GM21526 (cell line): Measurements from ENCODE around the gene CCR7.

Experiments used
- ATAC-seq: cut with Tn5 transposase; IDR thresholded peaks from one replicate; pipeline ENCODE4 v1.9.1; 2021; ENCODE audit warnings: moderate library complexity; ENCODE audit not compliant: unreplicated experiment, low FRiP score

Gene CCR7

GRCh38 chr17:40564883-40565768, at the start of gene CCR7:
CCR7 (minus strand) TSS chr17:40565472; CDS start chr17:40565409, 63 bp downstream.
- no peak for ATAC-seq

GRCh38 chr17:40614431-40615067, 49.3 kb upstream of the CCR7 start:
- ATAC-seq: no peak

DNA sequence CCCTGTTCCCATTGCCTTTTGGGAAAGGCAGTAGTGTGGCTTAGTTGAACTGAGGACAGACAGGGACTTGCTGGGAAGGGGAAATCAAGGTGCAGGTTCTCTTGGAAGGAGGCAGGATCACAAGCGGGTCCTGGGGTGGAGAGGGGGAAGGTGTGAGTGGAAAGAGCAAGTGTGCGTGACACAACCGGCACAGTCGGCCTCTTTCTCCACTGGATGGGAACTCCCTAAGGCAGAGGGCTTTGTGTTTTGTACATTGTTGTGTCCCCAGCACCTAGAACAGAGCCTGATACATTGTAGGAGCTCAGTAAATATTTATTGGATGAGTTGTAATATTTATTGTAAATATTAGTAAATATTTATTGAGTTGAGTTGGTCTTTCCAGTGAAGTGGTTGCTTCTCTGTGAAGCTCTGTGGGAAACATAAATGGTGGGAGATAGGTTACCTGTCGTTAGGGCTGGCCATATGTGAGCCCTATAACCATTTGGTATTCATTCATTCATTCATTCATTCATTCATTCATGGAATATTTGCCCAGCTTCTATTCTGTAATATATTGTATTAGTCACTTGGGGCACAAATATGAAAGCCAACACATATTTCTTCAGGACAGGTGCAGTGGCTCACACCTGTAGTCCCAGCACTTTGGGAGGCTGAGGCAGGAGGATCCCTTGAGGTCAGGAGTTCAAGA, 48.3 kb upstream of the CCR7 start:
- no peak for ATAC-seq

DNA sequence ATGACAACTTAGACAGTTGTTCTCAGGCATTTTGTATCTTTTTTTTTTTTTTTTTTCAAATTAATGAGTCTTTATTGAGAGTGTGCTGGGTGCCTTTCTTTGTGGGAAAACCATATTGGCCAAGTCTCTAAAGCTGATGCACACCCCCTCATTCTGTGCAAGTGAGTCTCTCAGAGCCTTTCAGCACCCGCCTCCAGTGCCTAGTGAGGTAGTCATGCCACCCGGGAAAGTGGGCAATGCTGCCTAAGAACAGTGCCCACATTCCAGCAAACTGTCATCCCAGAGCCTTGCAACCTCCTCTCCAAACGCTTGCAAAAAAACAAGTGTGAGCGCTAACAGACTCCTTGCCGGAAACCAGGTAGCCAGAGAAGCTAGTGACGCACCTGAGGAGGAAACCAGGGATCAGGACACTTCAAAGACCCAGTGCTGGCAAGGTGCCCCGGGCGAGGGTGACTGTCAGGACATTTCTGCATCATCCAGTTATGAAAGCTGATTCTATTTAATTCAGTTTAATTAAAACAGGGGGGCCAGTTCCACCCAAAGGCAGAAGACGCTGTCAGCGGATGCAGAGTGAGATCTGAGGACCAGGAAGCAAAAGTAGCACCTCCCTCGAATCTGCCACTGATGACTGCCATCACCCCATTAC, 47.5 kb upstream of the CCR7 start:
- ATAC-seq: no peak

DNA sequence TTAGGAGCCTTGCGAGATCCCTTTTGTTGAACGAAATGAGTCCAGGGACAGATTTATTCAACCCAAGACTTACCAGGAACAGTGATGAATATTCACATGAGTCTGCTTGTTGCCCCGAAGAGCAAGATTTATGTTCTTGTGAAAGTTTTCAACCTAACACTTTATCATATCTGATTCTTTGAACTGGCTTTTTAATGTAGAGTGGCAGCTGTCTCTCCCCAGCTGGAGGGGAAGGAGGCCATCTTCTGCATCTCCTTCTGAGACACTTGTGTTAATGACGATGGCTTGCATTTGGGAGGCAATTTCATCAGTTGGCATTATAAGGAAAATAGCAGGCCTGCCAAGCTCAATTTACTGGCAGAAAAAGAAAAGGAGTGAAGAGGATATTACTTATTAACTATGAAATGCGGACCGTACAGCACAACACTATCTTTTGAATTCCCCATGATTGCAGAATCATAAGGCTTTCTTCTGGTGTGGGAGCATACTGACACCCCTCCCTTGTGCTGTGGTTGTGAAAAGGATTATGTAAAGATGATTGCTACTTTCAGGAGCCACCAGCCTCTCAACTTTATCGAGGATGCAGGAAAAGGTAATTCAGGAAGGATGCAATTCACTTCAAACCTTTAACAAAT, 46.7 kb upstream of the CCR7 start:
- no peak for ATAC-seq

DNA sequence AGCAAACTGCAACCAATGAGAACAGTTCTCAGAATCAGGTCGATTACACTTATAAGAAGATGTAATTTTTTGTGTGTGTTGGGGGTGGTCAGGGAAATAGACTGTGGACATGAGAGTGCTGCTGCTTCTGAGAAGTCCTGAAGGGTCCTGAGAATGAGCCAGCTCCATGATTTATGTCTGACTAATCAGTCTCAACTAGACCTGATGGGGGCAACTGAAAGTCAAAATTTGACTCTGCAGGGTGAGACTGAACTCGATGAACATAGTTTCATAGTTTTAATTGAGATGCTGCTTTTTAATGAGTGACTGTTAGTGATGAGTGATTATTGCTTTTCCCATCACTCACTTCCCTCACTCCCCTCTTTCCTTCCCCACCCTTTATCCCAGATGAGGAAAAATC, 45.1 kb upstream of the CCR7 start:
- ATAC-seq: no peak

GRCh38 chr17:40608061-40608581, 42.8 kb upstream of the CCR7 start:
- ATAC-seq: no peak

GRCh38 chr17:40607641-40608040, 42.4 kb upstream of the CCR7 start:
- ATAC-seq: no peak

DNA sequence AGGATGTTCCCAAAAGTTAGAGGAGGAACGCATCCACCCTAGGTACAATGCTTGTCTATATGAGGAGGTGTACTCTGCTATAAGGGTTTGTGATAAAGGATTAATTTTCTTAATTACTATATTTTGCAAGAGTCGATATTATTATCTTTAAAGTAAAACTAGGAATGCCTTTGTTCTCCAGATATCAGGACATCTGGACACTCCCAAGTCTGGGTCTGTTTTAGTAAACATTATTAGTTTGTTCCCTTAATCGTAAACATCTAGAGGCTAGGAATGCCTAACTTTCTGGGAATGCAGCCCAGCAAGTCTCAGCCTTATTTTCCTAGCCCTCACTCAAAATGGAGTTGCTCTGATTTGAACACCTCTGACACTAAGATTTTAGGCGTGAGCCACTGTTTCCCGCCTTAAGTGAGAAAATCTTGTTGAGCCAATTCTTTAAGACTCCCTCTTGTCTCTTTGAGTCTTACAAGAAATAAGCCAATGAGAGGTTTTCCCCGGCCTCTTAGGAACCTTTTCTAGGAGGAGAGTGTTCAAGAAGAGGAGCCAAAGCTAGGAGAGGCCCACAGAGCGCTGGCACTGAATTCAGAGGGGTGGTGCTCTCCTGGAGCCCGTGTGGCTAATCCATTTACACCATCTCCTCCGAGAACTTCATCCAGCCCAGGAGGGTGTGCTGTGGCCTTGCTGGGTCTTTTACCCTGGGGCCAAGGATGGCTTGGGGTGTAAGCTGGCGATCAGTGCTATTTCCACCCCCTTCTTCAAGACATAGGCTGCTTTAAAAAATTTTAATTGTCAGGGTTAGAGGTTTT, 41.5 kb upstream of the CCR7 start:
- no peak for ATAC-seq

DNA sequence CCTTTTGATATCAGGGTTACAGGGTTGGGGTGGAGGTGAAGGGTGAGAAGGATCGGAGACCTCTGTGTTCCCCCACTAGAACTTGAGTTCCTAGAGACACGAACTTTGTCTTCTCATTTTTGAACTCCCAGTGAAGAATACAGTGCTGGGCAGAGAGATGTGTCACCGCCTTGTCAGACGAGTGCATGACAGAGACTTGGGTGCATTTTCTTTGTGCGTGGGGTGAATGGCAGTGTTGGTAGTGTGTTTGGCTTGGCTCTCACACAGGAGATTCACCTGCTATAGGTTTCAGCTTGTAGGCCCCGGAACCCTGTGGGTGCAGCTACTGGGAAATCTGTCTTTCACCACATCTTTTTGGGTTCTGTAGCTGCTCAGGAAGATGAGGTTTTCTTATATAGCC, 40.0 kb upstream of the CCR7 start:
- no peak for ATAC-seq

- no peak for ATAC-seq
Measured at GRCh38 chr17:40604327-40605080, 39.2 kb upstream of the CCR7 start.

DNA sequence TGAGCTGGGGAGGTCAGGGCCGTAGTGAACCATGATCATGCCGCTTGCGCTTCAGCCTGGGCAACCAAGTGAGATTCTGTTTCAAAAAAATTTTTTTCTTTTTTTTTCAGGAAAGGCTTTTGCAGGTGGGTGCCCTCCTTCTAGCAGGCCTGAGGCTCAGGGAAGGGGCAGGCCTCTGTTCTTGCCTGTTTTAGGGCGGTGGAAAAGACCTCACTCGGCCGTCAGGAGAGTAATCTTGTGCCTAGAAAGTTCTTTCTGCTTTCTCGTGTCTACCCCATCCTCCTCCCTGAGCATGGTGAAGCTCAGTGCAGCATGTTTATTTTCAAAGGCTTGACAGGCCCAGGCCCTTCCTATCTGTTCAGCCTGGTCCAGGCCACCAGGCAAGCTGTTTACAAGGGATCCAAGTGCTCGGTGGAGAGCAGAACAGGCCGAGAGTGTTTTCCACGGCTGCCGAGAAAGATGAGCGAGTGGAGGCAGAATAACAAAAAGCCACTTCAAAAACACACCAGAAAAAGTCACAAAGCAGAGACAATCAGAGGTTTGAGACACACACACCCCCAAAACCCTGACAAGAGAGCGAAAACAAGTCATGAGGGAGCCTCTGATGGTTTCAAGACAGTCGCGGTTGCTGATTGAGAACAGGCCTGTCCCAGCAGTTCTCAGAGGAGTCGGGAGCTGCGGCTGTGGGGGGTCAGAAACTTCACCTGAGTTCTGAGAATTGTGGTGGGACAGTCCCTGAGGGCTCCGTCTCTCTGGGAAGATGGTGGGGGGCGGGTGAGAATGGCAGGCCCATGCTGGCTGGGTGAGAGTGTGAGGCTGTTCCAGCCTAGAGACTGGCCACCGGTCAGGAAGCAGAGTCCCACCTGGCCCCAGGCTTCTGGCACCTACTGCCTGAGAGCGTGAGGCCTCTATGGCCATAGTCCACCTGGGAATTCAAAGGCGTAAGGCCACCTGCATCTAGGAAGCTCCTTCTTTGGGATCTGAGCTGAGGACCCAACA, 37.5 kb upstream of the CCR7 start:
- ATAC-seq: no peak

- no peak for ATAC-seq
Measured at GRCh38 chr17:40600486-40601046, 35.3 kb upstream of the CCR7 start.

- no peak for ATAC-seq
Measured at GRCh38 chr17:40599468-40599763, 34.1 kb upstream of the CCR7 start.

- ATAC-seq: peak; percentile 55
Measured at GRCh38 chr17:40598619-40599467, 33.6 kb upstream of the CCR7 start.

DNA sequence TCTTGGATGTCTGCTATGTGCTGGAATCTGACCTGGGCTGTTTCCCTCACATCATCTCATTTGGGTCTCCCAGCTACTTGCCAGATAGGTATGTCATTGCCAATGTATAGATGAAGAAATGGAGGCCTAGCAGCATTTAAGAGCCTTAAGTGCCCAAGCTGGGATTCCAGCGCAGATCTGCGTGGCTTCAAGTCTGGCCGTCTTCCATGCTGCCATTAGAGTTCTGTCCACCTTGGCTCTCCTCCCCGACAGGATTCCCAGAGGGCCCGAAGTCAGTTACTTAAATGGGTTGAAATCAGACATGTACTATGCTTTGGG, 33.0 kb upstream of the CCR7 start:
- no peak for ATAC-seq
